Mammary epithelial cell (primary cell): ENCODE results near the gene BBS9.

Source experiments
- EZH2 ChIP-seq: IDR thresholded peaks from 2 replicates; pipeline ENCODE4 v1.6.1; 2012; ENCODE audit warnings: low read length, inconsistent platforms, borderline replicate concordance
- TF ChIP-seq, protein P1 (sequence below), 2 donors: IDR thresholded peaks in 1 of 2; conservative IDR thresholded peaks in 1 of 2; 2 replicates each; pipeline ENCODE4 v1.5.1; 2011 to 2012; ENCODE audit warnings: inconsistent platforms in 2 of 2, low read length in 2 of 2, mild to moderate bottlenecking in 2 of 2, control low read depth in 1 of 2, low read depth in 1 of 2; ENCODE audit not compliant: insufficient read depth in 1 of 2; ENCODE audit errors: extremely low read depth in 1 of 2

DNA sequence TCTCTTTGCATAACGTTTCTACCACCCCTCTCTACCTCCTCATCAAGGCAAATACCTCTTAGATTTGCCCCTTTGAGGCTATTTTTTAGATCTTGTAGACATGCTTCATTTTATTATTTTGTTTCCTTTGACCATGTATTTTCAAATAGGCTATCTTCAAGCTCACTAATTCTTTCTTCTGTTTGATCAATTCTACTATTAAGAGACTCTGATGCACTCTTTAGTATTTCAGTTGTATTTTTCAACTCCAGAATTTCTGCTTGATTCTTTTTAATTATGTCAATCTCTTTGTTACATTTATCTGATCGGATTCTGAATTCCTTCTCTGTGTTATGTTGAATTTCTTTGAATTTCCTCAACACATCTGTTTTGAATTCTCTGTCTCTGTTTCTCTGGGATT lies 82.8 kb downstream of the BBS9 start:
- TF ChIP-seq, protein P1, sequence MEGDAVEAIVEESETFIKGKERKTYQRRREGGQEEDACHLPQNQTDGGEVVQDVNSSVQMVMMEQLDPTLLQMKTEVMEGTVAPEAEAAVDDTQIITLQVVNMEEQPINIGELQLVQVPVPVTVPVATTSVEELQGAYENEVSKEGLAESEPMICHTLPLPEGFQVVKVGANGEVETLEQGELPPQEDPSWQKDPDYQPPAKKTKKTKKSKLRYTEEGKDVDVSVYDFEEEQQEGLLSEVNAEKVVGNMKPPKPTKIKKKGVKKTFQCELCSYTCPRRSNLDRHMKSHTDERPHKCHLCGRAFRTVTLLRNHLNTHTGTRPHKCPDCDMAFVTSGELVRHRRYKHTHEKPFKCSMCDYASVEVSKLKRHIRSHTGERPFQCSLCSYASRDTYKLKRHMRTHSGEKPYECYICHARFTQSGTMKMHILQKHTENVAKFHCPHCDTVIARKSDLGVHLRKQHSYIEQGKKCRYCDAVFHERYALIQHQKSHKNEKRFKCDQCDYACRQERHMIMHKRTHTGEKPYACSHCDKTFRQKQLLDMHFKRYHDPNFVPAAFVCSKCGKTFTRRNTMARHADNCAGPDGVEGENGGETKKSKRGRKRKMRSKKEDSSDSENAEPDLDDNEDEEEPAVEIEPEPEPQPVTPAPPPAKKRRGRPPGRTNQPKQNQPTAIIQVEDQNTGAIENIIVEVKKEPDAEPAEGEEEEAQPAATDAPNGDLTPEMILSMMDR (conservative IDR thresholded peaks at IDR 0.05 in 1 of 2, IDR thresholded peaks at IDR 0.05 in 1 of 2; ENCODE audit: extremely low read depth in 1 of 2, insufficient read depth in 1 of 2, low read depth in 1 of 2, low read length in 2 of 2), result no peak
- no peak for TF ChIP-seq EZH2
